Mammary microvascular endothelial cell (primary cell): ENCODE data around the gene LGI1. TPM values are rescaled to one million over a fixed set of nuclear protein-coding genes. Genes with fewer than 3 reads are reported as not detected.

Experiments
- total RNA-seq: library from RNA; depleted of rRNA; stranded (reverse); fragments of >200 nt; gene quantifications from 2 replicates; pipeline ENCODE4 v1.2.3, GENCODE V29; 2015

Gene LGI1
- not detected in 2 replicates for total RNA-seq

GRCh38 chr10:93757801-93758507 is at the start of gene LGI1:
Gene LGI1, plus strand, starts transcription at chr10:93757936. Its CDS starts 209 bp downstream, at chr10:93758145.

Other genes with a start within 250 kb of the LGI1 start
- gene FFAR4, start 191.3 kb upstream of the LGI1 start, total RNA-seq: not detected in 2 replicates
- not detected in 2 replicates for gene RBP4, start 156.7 kb upstream of the LGI1 start, total RNA-seq
- not detected in 2 replicates for gene PDE6C, start 145.4 kb upstream of the LGI1 start, total RNA-seq
- 3.9 and 5.2 TPM in 2 replicates for gene FRA10AC1, start 55.3 kb upstream of the LGI1 start, total RNA-seq
- gene SLC35G1, start 136.0 kb downstream of the LGI1 start, total RNA-seq: 2.9 and 4.9 TPM in 2 replicates
- gene PLCE1, start 236.0 kb downstream of the LGI1 start, total RNA-seq: 0.10 and 0.13 TPM in 2 replicates